GM23338 (cell line): Measurements from ENCODE around the gene ANXA2R.

Source experiments
- EZH2 ChIP-seq: fragments of 200-600 bp; sonication (generic); IDR thresholded peaks from one replicate; pipeline ENCODE4 v1.8.0; 2017; ENCODE audit warnings: antibody characterized with exemption, mild to moderate bottlenecking, low read depth; ENCODE audit not compliant: unreplicated experiment
- REST ChIP-seq: IDR thresholded peaks from one replicate; pipeline ENCODE4 v1.6.1; 2018; ENCODE audit warnings: antibody characterized with exemption; ENCODE audit not compliant: unreplicated experiment

- TF ChIP-seq REST (no peak), EZH2 (no peak)
Measured at GRCh38 chr5:43044181-43044914, 4.2 kb upstream of the ANXA2R start.
